Mesothelial cell of epicardium (in vitro differentiated cells): ENCODE measurements around the gene MEAF6. TPM values are rescaled to one million over a fixed set of nuclear protein-coding genes. Genes with fewer than 3 reads are reported as not detected.

ENCODE experiments used
- DNase-seq, 2 experiments: peaks; one replicate each; pipeline ENCODE4 v3.0.0; 2021; ENCODE audit warnings: low spot score in 2 of 2; ENCODE audit not compliant: unreplicated experiment in 2 of 2
- H3K27ac Mint-ChIP-seq: 2 replicates; pipeline ENCODE4 v1.8.0; 2021; ENCODE audit warnings: mixed read lengths
- H3K27me3 Mint-ChIP-seq: 2 replicates; pipeline ENCODE4 v1.8.0; 2021; ENCODE audit warnings: low read depth, mixed read lengths
- H3K36me3 Mint-ChIP-seq: 2 replicates; pipeline ENCODE4 v1.8.0; 2021; ENCODE audit warnings: mixed read lengths
- H3K4me1 Mint-ChIP-seq: 2 replicates; pipeline ENCODE4 v1.8.0; 2021; ENCODE audit warnings: mixed read lengths
- H3K4me3 Mint-ChIP-seq: 2 replicates; pipeline ENCODE4 v1.8.0; 2021; ENCODE audit warnings: mild to moderate bottlenecking, moderate library complexity, mixed read lengths
- H3K9me3 Mint-ChIP-seq: 2 replicates; pipeline ENCODE4 v1.8.0; 2021; ENCODE audit warnings: mixed read lengths
- total RNA-seq: library from RNA; stranded (reverse); gene quantifications from 3 replicates; pipeline ENCODE4 v1.2.1, GENCODE V29; 2021
- TF ChIP-seq, protein P1 (sequence below): fragments of 200-600 bp; sonication (generic); IDR thresholded peaks from one replicate; pipeline ENCODE4 v1.5.0; 2021; ENCODE audit warnings: antibody characterized with exemption; ENCODE audit not compliant: unreplicated experiment

MEAF6 gene
- total RNA-seq, 1 donor from 2014 or later = 58.7 TPM

GRCh38 chr1:37477198-37477931 is 37.2 kb downstream of the MEAF6 start:
- H3K27me3 Mint-ChIP-seq = peaks cover 9% of the 10 kb centered on the region
- DNase-seq = no peak
- peak overlapping the region; percentile 72 for H3K4me3 Mint-ChIP-seq
- no peaks in the 10 kb centered on the region for H3K9me3 Mint-ChIP-seq
- H3K4me1 Mint-ChIP-seq = peaks cover 45% of the 10 kb centered on the region
- peak overlapping the region; percentile 88 for H3K27ac Mint-ChIP-seq
- H3K36me3 Mint-ChIP-seq = peaks cover 9% of the 10 kb centered on the region
- TF ChIP-seq, protein P1, sequence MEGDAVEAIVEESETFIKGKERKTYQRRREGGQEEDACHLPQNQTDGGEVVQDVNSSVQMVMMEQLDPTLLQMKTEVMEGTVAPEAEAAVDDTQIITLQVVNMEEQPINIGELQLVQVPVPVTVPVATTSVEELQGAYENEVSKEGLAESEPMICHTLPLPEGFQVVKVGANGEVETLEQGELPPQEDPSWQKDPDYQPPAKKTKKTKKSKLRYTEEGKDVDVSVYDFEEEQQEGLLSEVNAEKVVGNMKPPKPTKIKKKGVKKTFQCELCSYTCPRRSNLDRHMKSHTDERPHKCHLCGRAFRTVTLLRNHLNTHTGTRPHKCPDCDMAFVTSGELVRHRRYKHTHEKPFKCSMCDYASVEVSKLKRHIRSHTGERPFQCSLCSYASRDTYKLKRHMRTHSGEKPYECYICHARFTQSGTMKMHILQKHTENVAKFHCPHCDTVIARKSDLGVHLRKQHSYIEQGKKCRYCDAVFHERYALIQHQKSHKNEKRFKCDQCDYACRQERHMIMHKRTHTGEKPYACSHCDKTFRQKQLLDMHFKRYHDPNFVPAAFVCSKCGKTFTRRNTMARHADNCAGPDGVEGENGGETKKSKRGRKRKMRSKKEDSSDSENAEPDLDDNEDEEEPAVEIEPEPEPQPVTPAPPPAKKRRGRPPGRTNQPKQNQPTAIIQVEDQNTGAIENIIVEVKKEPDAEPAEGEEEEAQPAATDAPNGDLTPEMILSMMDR = no peak

- Mint-ChIP-seq H3K4me3 (peak overlapping the region; percentile 72), H3K9me3 (no peaks in the 10 kb centered on the region), H3K27ac (peak overlapping the region; percentile 88), H3K27me3 (peaks cover 16% of the 10 kb centered on the region), H3K36me3 (peaks cover 4% of the 10 kb centered on the region), H3K4me1 (peaks cover 52% of the 10 kb centered on the region)
- no peak for DNase-seq
- TF ChIP-seq, protein P1 = no peak
Observed at GRCh38 chr1:37476460-37477197, 37.9 kb downstream of the MEAF6 start.

DNA sequence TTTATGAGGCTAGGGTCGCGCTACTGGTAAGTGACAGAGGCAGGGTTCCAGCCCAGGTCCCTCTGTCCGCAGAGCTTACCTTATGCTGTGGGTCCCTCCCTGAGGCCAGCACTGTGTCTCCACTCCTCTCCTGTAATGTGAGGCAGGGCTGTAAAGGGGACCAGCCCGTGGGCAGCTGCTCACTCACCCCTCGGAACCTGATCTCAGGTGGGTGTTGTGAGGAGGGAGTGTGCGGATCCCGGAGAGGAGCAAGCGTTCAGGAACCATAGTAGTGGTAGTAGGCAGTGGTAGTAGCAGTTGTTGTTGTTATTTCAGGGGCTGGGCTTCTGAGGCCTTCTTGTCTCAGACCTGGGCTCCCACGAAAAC is 38.5 kb downstream of the MEAF6 start:
- no peak for DNase-seq
- Mint-ChIP-seq H3K4me1 (peaks cover 56% of the 10 kb centered on the region), H3K4me3 (peak overlapping the region; percentile 72), H3K27me3 (peaks cover 18% of the 10 kb centered on the region), H3K27ac (peak overlapping the region; percentile 86), H3K9me3 (no peaks in the 10 kb centered on the region), H3K36me3 (no peaks in the 10 kb centered on the region)
- TF ChIP-seq, protein P1 = no peak

DNA sequence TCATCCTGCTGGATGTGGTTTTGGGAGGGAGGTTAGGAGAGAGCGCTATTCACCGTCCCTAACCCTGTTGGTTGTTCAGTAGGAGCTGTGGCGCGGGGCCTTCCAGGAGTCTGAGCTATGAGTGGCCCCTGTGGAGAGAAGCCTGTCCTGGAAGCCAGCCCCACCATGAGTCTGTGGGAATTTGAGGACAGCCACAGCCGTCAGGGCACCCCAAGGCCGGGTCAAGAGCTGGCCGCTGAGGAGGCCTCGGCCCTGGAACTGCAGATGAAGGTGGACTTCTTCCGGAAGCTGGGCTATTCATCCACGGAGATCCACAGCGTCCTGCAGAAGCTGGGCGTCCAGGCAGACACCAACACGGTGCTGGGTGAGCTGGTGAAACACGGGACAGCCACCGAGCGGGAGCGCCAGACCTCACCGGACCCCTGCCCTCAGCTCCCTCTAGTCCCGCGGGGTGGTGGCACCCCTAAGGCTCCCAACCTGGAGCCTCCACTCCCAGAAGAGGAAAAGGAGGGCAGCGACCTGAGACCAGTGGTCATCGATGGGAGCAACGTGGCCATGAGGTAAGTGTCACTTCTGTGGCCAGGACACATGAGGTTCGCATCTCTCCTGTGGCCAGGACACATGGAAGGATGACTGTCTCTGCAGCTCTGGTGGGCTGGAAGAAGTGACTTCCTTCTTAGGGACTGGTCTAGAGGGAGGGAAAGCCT is 39.0 kb downstream of the MEAF6 start:
- no peaks in the 10 kb centered on the region for H3K36me3 Mint-ChIP-seq
- no peaks in the 10 kb centered on the region for H3K9me3 Mint-ChIP-seq
- peak overlapping the region; percentile 72 for H3K4me3 Mint-ChIP-seq
- peak overlapping the region; percentile 25 for H3K27ac Mint-ChIP-seq
- TF ChIP-seq, protein P1 = no peak
- no peak for DNase-seq
- peaks cover 18% of the 10 kb centered on the region for H3K27me3 Mint-ChIP-seq
- peaks cover 56% of the 10 kb centered on the region for H3K4me1 Mint-ChIP-seq

- no peak for DNase-seq
- TF ChIP-seq, protein P1 = no peak
- H3K36me3 Mint-ChIP-seq = no peaks in the 10 kb centered on the region
- peaks cover 56% of the 10 kb centered on the region for H3K4me1 Mint-ChIP-seq
- H3K4me3 Mint-ChIP-seq = peak overlapping the region; percentile 72
- peaks cover 18% of the 10 kb centered on the region for H3K27me3 Mint-ChIP-seq
- H3K27ac Mint-ChIP-seq = peak overlapping the region; percentile 25
- H3K9me3 Mint-ChIP-seq = no peaks in the 10 kb centered on the region
Observed at GRCh38 chr1:37474697-37475379, 39.7 kb downstream of the MEAF6 start.
